GM19239 (cell line): ENCODE data around the gene FHL2.

Experiments
- DNase-seq: peaks from one replicate; pipeline ENCODE4 v3.0.0; 2011; ENCODE audit warnings: low spot score; ENCODE audit not compliant: insufficient read length
- FAIRE-seq: peaks from 2 replicates; lab custom pipeline; 2011; peaks lifted over from hg19 to GRCh38; lab: Jason Lieb, UNC

Gene FHL2

DNA sequence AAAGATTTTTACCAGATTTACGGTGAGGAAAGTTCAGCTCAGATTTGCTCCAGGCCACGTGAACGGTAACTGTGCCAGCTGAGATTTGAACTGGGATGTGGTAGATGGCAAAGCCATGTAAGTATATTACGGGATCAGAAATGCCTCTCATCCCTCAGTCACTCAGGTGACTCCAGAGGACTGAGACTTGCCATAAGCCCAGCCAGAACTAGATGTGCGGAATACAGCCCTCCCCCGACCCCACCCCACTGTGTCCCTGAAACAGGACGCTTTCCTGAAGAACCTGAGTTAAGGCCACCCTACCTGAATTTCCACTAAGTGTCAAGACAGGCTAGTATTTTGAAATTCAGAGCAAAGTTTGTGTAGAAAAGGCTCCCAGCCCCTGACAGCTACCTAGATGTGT, 1.3 kb upstream of the FHL2 start:
- FAIRE-seq (no peak), DNase-seq (no peak)

DNA sequence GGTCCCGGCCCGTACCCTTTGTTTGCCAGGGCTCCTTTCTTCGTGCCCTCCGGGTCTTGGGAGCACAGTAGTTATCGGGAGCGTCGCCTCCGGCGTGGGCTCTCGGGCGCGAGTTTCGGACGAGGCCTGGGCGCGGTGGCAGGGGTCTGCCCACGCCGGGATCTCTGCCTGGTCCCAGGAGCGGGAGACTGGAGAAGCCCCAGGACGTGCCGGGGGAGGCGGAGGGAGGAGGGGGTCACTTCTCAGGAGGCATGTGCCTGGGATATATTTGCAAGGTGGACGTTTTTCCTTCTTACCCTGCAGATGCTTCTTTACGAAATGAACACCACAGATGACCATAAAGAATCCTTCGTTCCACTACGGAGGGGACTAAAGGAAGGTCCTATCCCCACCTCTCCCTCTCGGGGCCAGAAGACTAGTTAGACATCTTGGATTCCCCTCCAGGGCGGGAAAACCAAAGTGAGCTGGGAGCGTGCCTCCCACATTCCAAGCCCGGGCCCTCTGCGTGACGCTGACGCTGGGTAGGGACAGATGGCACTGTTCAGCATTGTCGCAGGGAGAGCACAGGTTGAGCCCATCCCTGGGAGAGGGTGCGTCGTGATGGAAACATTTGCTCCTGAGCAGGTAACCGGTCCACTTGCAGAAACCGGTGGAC, 483 bp upstream of the FHL2 start:
- DNase-seq (no peak), FAIRE-seq (no peak)

DNA sequence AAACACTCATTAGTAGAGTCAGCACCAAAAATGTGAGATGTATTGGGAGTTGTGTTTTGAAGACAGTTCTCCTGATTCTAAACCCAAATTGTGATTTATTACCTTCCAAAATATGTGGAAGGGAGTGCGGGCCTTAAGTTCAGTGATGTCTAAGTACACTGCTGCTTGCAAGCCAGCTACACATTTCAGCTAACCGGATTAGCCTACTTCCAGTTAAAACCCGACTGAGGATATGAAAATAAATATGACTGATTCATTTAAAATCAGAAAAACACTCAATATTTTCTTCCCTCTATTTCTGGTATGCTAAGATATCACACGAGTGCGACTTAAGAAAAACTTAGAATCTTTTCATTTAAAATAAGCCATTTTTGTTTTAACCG, 907 bp downstream of the FHL2 start:
- FAIRE-seq, result no peak
- DNase-seq, result no peak

DNA sequence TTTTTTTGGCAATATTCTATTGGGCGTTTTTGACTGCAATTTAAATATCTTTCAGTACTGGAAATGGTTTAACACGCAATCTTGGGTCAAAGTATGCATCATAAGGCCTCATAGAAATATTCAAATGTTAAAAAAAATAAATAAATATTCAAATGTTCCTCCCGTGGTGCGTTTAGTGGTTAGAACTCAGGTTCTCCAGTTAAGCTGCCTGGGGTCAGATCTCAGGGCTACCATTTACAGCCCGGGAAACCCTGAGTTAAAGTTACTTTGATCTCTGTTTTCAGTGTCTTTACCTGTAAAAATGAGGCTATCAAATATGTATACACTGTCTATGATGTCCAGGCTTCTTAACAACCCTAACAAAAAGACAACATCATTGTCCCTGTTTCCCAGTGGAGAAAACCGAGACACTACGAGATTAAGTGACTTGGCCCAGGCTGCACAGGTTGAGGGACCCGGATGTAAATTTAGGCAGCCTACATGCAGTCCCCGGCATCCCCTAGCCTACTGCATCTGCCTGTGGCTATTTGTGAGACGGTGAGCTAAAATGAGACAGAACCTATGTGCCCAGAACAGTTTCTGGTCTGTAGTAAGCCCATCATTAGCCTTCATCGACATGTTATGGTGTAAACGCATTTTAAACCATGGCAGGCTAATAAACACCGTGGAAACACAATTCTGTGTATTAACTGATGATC, 1.7 kb downstream of the FHL2 start:
- DNase-seq, result no peak
- FAIRE-seq, result no peak

DNA sequence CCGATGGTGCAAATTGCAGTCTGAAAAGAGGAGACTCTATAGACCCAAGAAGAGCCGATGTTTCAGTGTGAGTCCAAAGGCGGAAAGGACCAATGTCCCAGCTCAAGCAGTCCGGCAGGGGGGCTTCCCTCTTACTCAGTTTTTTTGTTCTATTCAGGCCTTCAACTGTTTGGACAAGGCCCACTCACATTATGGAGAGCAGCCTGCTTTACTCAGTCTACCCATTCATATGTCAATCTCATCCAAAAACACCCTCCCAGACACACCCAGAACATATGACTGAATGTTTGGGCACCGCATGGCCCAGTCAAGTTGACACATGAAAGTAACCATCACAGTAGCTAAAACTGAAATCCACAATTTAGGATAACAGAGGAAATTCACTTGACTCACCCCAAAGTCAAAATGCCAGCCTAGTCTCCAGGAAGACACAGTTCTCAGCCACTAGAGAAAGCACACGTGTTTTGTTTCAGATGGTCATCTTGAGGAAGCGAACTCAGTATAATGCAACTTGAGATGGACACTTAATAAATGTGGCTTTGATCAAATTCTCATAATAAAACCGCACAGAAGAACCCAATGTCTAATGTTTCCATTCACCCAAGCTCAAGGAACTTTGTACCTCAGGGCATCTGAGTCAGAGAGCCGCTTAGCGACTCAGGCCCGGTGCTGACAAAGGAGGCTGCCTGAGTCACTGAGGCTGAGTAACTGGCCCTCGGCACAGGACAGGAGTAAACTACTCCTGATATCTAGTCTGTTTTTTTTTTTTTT, 2.4 kb downstream of the FHL2 start:
- no peak for DNase-seq

DNA sequence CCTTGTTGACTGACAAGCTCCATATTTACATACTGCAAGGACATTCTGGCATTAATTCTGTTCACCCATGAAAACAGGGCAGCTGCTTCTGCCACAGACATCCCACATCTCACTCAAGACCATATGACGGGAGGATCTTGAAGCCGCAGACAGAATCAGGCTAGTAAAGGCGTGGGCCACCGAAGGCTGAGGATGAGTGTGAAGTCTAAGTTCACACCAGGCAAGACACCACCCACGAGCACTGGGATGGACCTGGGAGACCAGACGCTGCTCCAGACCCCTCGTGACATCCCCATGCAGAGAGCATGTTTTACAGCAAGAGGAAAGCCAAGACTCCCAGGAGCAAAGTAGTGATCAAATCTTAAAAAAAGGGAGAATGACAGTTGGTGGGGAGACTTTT, 3.2 kb downstream of the FHL2 start:
- FAIRE-seq, result no peak

More for the DNA sequence above, 2.4 kb downstream of the FHL2 start:
- FAIRE-seq, result no peak

DNA sequence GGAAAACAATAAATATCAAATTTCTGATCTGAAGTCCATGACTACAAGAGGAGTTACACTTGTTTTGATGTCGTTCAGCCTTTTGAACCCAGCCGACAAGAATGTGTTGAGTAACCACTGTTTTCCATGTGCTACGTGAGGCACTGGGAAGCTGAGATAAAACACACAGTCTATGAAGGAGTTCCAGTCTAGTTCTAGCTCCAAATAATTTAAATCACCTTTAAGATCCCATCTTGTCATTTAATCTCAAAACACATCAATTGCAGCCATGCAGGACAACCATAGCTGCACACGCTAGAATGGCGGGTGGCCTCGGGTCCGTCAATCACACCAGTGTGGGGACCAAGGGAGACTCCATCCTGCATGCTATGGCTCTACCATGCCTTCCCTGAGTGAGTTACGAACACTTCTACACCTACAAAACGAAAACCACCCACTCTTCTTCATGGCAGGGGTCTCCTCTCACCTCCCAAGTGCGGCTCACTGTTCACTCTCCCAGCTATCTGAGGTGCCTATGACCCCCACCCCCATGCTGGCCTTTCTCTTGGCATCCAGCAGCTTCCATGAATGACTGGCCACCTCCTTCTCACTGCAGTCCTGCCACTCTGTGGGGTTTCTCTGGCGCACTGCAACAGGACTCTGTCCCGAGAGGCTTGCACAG, 3.8 kb downstream of the FHL2 start:
- DNase-seq (no peak), FAIRE-seq (no peak)

More for the DNA sequence above, 3.2 kb downstream of the FHL2 start:
- no peak for DNase-seq

DNA sequence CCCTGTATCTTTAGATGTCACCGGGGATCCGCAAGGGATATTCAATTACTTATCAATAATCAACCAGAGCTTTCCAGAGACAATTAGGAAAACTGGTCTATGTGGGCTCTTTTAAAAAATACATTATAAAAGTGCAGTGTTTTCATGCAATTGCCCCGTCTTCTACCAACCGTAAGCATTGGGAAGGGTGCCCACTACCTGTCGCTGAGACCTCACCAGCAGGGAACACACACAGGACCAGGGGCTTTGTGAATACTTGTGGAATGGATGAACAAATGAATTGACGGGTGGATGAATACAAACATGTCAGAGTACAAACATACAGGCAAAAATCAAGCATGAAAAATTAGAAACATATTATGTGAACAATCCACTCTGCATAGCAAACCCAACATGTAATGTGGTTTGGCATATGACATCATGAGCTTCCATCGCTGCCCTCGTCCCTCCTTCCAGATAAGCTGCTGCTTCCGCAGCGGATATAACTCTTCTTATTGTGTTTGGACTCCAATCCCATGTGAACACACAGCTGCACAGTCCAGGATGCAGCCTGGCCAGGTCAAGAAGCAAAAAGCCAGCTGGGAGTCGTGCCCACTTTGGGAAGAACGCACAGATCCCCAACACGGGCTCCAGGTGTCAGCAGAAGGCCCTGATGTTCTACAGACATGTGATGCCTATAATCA, 5.3 kb downstream of the FHL2 start:
- FAIRE-seq (no peak), DNase-seq (no peak)

DNA sequence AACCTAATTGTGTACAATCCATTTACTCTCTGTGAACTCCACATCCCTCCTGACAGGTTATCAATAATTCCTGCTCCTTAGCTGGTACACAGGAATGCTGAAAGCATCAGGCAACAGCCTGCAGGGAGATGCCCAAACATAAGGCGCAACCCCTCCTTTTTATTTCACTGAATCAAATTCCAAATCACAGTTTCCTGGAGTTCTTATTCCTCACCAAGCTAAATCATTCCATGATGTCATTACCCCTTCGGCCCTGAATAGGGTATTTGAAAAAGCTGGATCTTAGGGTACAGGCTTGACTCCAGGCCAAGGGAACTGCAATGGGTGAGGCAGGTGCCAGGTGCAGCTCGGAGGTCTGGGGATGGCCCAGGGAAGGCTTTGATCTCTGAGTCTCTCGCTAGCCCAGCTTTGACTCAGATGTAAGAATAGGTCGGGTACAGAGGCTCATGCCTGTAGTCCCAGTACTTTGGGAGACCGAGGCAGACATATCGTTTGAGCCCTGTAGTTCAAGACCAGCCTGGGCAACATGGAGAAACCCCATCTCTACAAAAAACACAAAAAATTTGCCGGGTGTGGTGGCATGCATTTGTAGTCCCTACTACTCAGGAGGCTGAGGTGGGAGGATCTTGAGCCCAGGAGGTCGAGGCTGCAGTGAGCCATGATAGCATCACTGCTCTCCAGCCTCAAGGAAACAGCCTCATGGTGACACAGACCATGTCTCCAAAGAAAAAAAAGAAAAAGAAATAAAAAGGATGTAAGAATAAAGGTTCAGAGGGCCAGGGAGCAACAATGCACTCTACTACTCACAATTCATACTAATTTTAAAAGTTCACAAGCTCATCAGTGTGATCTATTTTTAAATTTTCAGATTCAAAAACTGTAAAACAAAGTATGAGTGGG, 6.8 kb downstream of the FHL2 start:
- no peak for DNase-seq
- no peak for FAIRE-seq

DNA sequence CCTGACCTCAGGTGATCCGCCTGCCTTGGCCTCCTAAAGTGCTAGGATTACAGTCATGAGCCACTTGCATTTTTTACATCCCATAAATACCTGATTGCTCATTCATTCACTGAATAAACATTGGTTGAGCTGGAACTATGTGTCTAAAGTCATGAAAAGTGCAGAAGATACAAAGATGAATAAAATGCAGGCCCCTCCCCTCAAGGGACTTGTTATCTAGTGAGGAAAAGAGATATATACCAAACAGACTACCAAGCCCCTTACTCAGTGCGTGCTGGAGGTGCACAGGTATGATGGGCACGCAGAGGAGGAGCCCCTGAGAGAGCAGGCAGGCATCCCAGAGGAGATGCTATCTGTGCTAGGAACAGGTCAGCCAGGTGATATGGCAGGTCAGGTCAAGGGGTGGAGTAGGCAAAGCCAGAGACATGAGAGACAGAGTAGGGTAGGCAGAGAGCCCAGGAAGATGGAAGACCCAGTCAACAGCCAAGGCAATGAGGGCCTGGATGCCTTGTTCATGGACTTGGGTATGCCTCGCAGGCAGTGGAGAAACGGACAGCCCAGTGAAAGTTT, 7.7 kb downstream of the FHL2 start:
- FAIRE-seq (no peak), DNase-seq (no peak)

DNA sequence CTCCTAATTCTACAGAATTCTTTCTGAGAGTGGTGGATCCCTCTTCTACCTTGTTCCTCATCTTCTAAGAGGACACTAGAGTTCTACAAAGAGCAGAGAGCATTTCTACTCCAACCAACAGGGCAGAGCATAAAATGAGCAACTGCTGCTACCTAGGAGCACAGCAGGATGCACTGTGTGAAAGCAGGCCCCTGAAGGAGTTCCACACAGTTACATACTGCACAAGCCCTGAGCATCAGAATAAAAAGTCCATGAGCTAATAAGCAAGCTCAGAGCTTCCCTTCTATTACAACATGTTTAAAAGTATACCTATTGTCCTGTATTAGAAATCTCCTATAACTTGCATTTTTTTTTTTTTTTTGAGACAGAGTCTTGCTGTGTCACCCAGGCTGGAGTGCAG, 8.4 kb downstream of the FHL2 start:
- DNase-seq, result no peak
- no peak for FAIRE-seq

DNA sequence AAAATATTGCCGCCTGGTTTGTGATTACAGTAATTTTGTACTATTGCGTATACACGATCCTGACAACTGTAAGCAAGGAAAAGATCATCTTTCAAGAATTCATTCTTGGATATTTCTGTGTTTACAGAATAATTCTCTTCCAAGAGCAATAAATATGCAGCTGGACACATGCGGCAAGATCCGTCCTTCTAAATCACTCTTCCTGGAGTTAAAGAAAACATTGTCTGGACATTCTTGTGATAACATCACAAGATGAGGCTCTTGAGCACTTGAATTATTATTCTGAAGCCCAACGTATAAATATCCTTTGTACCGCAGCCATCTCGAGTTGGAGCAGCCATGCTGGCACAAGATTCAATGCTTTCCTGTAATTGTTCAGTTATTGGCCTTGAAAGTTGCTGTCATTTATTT, 9.9 kb downstream of the FHL2 start:
- DNase-seq (no peak), FAIRE-seq (no peak)

DNA sequence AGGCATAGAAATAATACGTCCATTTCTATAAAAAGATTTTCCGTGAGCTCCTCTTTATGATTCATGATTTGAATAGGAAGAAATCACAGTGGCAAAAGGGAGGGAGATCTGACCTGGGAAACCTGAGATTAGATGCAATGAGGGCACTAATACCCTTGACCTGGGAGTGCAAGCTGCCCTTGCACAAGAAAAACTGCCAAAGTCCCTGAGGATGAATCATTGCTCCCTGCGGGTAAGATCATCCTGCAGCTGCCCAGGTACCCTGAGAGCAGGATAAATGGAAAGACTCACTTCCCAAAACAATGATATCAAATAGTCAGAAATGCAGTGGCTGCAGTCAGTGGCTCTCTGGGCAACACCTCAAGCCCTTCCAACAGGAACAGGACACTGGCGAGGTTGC, 11.6 kb downstream of the FHL2 start:
- FAIRE-seq, result no peak

DNA sequence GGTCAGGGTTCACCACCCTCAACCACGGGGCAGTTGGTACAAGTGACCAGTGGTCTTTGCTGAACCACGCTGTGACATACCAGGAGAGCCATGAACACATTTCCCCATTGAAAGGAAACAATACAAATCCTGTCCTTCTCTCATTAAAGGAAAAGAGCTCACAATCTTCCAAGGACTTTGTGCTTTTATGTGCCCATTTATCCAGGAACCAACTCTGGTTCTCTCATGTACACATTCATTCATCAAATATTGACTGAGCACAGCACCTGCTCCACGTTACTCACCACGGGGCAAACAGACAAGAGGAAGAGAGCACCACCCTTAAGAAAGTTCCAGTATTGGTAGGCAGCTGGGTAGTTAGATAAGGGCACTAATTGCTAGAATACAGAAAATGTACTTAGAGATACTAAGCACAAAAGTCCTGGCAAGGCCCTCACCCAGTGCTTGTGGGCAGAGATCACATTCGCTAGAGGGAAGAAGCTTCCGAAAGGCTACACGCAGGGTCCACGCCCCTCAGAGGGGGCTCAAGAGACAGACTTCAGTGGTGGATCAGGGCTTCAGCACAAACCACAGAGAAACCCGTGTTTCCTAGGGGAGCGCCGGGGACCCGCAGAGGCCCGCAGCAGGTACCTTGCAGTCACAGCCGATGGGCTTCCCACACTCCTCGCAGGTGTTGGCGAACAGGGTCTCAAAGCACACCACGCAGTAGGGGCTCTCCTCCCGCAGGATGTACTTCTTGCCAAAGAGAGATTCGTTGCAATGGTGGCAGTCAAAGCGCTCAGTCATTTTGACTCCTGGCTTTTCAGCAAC, 12.9 kb downstream of the FHL2 start:
- no peak for FAIRE-seq
- DNase-seq, result no peak

More for the DNA sequence above, 11.6 kb downstream of the FHL2 start:
- no peak for DNase-seq

DNA sequence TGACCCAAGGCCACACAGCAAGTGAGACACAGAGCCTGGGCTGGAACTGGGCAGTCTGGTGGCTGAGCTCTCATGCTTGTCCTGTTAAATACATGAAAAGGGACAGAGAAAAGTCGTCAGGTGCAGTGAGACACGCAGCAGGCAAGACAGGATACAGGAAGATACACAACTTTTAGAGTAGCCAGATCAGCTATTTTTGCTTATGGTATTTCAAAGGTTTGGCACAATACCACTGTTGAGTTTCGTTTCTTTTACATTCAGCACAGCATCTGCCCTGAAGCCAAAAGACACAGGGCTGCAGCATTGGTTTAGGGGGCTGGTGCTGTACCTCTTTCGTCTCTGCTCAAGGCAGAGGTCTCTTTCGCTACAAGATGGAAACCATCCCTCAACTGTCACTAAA, 14.0 kb downstream of the FHL2 start:
- no peak for FAIRE-seq
- no peak for DNase-seq

DNA sequence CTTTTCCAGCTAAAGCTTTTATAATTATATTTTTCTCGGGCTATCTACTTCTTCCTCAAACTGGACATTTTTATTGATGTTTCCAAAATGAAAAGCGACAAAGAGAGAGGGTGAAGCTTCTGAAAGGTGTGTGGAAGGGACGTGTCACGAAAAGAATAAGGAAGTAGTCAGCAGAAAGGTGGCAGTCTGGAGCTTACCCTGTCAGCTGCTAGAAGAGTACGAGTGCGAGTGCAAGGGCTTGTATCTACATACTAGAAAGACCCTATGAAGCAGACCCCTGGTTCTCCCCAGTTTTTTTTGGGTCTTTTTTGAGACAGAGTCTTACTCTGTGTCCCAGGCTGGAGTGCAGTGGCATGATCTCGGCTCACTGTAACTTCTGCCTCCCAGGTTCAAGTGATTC, 14.6 kb downstream of the FHL2 start:
- DNase-seq, result no peak
- FAIRE-seq, result no peak

DNA sequence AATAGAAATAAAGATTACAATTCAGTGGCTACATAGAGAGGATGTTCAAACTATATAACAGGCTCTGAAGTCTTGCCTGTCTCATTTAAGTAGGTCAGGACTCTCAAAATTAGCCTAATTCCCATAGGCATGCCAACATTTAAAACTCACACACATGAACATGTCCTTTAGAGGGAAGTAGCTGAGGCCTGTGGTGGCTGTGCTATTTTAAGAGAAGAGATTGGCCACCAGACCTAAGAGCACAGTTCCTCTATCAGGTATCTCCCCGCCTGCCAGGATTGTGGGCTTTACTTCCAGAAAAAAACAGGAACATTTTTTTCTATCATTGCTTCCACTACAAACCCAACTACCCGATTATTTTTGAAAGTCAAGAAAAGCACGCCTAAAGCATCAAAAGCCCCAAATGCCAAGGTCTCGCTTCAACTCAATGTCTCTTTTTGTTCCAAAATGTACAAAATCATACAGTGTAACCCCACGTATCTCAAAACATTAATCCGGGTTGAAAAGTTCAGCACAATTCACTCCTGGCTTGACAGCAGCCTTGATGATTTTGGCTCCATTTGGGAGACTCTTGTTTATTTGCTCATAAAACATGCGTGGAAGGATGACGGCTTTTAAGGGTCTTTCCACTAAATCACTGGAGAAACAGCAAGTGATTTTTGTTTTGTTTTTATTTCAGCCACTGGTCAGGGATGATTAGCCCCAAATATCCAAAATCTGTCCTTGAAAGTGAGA, 15.3 kb downstream of the FHL2 start:
- DNase-seq (no peak), FAIRE-seq (no peak)

DNA sequence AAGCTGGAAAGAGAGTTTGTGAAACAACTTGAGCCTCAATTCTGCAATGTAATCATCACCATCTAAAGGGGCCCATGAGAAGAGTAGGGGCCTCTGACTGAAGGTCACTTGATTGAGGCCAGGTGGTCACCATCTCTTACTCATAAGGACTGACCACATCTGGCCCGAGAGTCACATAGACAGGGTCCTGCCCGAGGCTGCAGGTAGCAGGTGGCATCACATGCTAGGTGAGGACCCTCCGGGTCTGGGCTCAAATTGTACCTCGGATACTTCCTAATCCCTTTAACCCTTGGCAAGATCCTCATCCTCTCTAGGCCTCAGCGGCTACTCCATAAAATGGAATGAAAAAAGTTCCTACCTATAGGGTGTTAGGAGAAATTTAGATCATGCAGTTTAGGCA, 16.7 kb downstream of the FHL2 start:
- DNase-seq, result no peak
- FAIRE-seq, result no peak
